HG03097 (cell line): Measurements from ENCODE around the gene ULK2.
"Not testable (repeated sequence)": the region's sequence is repeated elsewhere in the genome, so short reads cannot be mapped to it uniquely, and the experiment has no call there.

Experiments used
- ATAC-seq: cut with Tn5 transposase; IDR thresholded peaks from one replicate; pipeline ENCODE4 v1.9.1; 2021; ENCODE audit not compliant: unreplicated experiment, low FRiP score

The ULK2 gene

DNA sequence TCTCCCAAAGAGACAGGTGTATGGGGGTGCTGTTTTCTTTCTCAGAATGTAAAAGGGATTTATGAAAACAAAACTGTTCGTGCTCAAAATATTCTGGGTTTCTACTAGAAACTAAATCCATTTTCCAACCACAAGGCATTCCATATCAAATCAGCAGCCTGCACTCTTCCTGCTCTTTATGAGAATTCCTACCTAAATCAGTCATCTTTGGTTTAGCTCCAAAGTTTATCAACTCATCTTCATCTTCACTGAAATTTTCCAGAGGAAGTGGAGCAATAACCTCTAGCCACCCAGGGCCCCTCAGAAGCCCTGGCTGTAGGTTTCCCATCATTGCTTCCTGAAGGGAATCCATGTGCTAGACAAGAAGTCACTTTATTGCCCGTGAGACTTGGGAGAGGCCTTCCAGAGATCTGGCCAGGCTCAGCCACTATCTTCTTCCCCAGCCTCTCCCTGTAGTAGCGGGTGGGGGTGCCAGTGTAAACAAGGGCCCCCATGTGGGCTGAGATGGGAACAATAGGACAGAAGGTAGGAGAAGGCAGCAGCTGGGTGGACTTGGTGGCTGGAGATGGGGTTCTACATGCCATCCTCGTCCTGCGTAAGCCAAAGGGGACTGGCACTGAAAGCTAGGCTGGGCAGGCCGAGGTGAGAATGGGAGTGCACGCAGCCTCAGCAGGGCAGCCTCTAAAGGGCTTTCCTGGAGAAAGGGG, 97.6 kb downstream of the ULK2 start:
- no peak for ATAC-seq

DNA sequence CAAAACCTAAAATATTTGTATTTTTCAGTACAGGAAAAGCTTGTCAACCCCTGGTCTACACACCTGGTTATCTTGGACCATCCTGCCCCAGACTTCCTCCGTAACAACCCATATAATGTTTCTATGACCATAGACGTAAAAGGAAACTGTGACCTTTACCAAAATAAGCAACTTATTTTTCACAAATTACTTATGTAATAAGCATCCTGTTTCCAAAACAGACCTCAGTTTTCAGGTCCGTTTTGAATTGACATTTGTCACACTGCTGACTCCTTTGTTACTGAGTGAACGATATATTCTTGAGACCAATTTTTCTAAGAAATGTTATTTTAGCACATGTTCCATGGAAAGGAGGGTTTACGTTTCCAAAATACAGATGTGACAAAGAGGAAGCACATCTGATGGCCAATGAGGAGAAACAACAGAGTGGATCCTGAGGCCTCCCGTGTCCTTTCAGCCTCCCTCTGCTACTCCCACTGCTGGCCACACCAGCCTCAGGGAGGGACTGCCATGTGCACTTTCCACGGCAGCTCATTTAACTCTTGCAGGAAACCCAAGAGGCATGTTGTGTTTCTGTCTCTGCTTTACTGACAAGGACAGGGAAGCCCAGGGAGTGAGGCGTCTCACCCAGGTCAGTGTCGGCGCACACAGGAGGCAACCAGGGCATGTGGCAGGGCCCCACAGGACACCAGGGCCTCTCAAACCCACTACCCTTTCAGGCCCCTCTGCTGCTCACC, 99.5 kb downstream of the ULK2 start:
- no peak for ATAC-seq

DNA sequence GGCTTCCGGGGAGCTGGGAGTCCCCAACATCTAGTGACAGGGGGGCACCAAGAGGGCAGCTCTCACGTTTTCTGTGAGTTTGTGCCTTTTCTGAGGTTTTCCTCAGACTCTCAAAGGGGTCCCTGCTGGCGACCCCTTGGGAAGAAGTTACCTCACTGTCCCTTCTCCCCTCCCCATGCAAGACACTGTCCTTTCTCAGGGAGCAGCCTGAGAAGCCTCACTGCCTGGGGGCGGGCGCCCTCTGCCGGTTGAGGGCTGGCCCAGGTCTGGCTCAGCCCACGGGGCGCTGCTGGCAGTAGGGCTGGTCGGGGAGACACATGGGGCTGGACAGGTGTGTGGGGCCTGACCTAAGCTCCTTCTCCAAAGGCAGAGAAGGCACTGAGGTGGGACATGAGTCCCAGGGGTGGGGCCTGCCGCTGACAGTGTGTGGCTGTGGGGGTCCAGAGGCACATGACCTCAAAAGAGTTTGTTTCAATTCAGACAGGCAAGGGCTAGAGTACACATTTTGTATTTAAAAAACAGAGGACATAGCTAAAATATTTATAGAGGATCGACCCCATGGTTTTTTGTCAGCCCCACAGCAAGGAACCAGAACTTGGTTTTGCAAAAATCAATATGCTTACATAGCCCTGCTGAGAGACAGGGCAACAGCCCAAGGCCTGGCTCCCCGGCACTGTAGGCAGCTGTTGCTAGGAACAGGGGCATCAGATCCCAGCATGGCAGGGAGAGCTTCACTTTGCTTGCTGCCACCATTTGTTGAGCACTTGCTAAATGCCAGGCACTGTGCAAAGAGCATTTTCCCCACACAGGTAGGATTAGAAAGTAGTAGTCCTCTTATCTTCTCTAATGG, 101.1 kb downstream of the ULK2 start:
- no peak for ATAC-seq

DNA sequence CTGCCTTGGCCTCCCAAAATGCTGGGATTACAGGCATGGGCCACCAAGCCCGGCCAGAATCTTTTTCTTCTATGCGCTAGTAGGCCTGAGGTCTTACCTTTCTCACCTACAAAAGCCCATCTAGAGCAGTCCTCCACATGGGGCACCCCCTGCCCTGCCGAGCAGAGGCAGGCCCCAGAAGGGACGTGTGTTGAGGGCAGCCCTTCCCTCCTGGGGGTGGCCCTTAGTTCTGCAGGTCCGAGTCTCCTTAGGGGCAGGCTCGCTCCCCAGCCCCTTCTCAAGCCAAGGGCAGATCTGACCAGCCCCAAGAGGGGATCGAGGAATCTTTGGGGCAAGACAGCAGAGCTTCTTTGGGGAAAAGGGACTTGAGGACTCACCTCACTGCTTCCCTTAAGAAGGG, 101.7 kb downstream of the ULK2 start:
- no peak for ATAC-seq

DNA sequence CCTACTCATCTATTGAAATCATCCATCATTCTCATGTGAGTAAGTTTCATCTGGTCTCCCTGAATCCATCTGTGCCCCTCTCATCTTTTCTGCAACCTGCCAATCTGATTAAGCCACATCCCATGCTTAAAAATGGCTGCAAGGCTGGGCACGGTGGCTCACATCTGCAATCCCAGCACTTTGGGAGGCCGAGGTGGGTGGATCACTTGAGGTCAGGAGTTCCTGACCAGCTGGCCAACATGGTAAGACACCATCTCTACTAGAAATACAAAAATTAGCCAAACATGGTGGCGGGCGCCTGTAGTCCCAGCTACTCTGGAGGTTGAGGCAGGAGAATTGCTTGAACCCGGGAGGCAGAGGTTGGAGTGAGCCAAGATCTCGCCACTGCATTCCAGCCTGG, 103.7 kb downstream of the ULK2 start:
- ATAC-seq: not testable (repeated sequence)

DNA sequence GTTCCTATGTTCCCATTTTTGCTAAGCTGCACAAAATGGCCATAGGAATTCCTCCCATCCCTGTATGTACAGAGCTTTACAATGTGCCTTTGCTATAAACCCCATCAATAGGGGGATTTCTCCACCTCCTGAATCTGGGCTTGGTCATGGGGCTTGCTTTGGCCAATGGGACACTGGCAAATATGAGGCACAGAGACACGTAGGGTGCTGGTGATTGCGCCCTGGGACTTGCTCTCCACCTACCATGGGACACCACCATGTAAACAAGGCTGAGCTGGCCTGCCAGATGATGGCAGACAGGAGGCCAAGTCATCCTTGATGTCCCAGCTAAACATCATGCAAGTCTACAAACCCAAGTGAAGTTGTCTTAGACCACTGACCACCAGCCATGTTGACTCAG, 104.3 kb downstream of the ULK2 start:
- ATAC-seq: no peak

DNA sequence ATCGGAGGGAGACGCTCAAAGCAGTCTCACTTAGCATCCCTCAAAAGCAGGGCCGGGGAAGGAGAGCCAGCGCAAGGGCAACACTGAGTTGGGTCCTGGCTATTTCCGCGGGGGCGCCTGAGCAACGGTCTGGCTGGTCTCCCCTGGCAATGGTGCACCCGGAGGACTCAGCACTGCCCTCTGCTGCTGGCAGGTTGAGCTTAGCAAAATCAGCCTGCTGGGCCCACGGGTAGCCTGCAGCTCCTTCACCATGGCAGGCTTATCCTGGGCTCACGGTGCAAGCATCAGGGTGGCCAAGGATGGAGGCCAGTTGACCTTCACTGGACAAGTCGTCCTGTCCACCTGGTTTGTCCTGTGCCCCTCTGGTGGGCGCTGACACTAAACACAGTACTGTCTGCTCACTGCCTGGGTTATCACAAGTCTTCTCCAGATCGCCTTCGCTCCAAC, 105.2 kb downstream of the ULK2 start:
- ATAC-seq: no peak

DNA sequence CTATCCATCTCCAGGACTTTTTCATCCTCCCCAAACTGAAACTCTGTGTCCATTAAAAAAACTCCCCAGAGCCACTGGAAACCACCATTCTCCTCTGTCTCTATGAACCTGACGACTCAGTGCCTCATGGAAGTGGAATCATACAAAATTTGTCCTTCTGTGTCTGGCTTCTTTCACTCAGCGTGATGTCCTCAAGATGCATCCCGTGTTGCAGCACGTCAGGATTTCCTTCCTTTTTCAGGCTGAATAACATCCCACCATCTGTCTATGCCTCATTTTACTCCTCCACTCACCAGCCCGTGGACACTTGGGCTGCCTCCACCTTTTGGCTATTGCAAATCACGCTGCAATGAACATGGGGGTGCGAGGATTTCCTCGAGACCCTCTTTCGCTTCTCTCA, 107.0 kb downstream of the ULK2 start:
- no peak for ATAC-seq

DNA sequence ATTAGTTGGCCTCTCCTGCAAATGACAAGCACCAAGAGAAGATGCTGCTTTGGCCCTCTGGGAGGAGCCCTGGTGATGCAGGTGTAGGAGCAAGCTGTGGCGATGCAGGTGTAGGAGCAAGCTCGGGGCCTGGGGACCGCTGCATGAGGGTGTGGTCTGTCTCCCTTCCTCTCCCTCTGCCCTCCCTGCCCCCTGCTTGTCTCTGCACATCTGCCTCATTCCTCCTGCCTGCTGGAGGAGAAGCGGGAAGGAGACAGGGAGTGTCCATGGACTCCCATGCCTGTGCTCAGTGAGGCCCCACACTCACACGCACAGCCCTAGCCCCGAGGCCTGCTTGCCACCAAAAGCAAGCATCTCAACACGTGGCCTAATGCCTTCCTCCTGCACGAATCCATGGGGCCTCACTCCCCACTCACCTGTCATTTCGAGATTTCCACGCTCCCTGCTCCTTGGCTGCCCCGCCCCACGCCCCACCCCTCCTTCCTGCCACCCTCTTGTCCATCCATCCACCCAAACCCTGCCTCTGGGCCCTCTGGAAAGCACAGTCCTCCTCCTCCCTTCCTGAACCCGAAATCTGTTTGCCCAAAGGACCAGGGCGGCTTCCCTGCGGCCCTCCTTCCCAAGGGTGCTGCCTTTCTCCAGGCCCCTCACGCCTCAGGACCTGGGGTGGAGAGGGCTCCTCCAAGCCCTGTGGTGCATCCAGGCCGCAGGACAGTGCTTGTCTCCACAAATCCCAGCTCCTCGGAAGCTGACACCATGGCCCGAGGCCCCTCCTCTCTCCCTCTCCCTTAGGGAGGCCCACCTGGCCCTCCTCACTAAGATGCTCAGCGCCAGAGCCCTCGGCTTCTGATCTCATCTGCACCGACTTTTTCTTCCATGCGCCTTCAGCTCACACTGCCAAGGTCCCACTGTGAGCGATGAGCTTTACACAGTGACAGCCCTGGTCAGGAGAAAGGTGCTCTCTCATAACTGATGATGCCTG, 107.9 kb downstream of the ULK2 start:
- no peak for ATAC-seq

DNA sequence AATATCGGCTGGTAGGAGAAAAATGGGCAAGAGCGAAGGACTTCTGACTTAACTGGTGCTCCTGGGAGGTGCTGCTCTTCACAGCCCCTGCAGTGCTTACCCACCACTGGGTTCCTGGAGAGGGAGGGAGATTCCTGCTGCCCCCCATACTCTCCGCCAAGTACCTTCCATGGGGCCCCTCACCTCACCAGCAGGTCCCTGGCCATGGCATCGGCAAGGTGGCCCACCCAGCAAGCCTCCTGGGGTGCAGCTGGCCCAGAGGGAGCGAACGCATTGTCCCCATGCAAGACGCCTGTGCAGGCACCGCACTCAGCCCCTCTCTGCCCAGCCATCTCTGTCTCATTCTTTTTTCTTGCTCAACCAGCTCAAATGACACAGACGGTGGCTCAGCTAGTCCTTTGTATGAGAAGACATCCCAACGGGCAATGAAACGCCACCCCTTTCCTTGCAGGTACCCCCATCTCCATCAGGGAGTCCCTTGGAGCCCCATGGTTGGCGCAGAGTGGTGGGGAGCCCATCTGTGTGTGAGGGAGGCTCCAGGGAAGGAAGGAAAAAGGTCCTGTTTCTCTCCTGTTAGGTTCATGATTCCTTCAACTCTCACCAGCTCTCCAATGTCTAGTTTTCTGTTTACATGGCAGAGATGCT, 110.1 kb downstream of the ULK2 start:
- no peak for ATAC-seq

DNA sequence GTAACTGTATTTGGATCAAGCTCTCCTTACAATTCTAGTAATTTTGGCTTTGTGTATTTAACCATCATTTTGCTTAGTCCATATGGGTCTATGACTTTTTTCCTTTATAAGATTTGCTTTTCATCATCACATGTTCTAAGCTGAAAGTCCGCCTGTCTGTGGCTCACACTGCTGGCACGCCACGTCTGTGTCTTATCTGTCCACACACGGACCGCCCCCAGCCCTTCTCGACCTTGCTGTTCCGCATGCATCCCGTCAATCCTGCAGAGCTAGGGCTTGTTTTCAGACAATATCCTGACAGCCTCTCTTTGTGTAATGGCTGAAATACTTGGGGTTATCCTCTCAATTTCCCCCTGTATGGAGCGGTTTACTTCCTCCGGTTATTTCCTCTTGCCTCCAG, 111.2 kb downstream of the ULK2 start:
- no peak for ATAC-seq

DNA sequence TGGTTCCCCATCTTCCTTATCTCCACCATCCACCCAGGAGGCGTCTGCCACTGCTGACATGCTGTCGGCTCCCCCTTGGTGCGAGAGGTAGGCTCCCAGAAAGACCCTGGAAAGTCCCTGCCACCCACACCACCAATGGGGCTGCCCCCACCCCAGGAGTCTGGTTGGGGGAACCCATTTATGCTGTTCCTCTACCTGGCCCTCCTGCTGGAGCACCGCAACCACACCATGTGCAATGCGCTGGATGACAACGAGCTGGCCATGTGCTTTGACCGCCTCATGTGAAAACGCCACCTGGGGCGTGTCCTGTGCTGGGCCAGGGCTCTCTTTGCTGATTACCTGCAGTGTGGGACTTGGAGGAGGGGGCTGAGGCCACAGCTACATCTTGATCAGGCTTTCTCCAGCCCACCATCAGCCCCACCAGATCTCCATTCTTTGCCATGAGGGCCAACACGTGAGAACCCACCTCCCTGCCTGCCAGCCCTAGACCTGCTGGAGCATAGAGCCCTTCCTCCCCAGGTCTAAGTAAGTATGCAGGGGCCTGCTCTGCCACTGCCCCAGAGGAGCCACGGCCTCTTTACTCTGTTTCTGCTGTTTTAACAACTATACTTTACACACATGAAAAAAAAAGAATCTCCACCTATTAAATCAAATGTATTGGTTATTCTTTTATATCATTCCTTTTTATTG, 111.8 kb downstream of the ULK2 start:
- no peak for ATAC-seq

DNA sequence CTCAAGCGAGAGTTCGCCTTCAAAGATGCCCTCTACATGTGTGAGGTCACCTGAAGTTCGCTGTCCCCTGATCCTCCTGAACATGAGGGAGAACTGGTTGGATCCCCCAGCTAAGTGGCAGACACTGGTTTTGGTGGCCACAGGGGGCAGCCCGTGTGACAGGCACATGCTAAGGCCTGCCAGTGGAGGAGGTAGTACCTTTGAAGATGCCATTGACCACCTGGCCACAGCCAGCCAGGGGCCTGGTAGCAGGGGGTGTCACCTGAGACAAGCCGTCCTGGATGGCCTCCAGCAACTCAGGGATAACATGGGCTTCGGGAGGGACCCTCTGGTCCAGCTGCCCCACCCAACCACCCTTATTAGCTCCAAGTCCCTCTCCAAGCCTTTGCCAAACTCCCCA, 112.3 kb downstream of the ULK2 start:
- ATAC-seq: no peak

DNA sequence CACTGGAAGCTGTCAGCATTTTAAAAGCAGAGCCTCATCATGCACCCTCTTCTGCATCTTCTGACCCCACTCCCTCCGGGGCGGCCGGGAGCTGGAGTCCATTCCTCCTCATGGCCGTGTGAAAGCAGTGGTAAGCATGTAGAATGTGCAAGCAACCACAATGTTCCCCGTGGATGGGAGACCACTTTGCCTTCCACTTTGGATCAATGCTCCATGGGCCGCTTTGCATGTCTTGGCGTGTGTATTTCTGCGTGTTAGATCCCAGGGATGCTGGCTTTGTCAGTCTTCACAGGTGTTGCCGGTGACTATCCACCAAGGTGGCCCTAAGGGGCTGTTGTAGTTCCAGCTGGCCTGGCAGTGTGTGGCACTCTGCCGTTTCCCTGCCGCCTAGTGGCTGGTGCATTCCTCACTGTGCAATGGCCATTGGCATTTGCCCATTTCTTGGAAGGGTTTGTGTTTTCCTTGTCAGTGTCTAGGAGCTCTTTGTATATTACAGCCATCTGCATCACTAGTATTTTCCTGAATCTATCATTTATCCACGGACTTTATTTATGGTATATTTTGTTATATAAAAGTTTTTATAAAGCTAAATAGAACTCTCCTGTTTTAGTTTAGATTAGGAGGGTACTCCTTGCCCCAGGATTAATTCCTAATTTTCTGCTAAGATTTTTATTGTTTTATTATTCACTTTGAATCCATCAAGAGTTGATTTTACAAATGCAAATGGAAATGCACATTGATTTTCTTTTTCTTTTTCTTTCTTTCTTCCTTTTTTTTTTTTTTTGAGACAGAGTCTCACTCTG, 113.9 kb downstream of the ULK2 start:
- no peak for ATAC-seq

DNA sequence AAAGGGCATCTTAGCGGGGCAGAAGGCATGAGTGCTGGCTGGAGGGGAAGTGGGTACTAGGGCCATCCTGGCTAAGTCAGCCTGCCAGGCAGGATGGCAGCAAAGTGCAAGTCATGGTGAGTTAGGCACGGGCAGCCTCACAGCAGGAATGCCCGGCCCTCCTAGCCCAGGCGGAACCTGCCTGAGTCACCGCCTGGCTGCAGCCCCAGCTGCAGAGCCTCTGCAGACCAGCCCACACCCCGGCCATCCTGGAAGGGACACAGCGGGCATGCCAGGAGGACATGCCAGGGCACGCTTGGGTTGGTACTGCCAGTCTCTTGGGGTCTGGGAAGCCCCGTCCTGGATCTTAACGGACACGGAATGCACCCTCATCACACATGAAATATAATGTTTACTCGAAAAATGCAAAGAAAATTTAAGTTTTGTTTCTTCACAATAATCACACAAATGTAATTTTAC, 114.7 kb downstream of the ULK2 start:
- ATAC-seq: no peak

DNA sequence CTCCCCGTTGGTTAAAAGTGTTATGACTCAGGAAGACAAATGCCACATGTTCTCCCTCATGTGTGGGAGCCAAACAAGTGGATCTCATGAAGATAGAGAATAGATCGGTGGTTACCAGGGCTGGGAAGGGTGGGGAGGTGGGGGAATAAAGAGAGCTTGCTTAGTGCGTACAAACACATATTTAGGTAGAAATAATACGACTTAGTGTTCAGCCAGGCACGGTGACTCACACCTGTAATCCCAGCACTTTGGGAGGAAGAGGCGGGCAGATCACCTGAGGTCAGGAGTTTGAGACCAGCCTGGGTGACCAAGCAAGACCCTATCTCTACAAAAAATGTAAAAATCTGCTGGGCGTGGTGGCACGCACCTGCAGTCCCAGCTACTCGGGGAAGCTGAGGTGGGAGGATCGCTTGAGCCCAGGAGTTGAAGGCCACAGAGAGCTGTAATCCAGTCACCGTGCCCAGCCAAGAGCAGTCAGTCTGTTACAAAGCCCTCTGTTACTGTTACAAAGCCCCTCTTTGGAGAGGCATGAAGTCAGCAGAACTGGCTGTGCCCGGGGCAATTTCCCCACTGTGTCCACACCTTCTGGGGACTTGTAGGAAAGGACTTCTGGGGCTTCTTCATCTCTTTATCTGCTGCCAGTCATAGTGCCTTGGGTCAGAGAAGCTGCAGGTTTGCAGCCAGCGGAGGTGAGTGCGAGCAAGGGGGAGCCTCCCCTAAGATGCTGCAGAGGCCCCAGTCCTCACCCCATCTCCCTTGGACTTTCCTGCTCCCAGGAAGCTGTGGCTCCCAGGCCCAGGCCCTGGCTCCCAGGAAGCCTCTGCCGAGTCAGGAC, 115.3 kb downstream of the ULK2 start:
- ATAC-seq: no peak

DNA sequence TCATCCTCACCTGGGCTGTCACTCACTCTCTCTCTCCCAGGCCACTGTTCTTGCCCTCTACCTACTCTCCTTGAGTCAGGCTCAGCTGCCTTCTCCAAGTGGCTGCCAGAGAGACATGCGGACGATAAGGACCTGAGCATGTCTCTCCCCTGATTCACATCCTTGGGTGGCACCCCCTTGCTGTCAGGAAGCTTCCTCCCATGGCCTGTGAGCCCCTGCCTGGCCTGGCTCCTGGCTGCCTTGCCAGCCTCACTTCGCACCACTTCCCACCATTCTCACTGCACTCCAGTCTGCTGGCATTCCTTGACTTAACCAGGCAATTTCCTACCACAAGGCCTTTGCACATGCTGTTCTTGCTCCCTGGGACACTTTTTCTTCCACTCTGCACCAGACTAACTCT, 116.9 kb downstream of the ULK2 start:
- no peak for ATAC-seq
